ENCODE measurements around the gene HOMER1.
A peak's percentile ranks its signal among the peaks of the same experiment; 100 is the strongest.

Gene HOMER1

DNA sequence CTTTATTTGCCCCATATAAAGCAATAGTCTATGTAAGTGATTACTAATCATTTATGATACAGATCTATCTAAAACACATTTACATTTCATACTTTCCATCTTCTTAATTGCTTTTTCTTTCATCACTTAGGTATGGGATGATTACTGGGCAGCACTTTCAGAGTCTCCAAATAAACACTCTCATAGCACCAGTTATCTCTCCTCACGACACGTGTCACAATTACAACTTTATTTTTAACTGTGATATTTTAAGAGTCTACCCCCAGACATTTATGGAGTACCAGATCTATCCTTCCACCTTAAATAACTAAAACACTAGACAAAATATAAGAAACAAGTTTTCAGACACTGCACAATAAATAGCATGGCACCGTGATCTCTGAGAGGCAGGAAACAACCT is 32.9 kb downstream of the HOMER1 start:
- no peak for DNase-seq (ENCODE audit: low read depth)
- TF ChIP-seq, protein P1, sequence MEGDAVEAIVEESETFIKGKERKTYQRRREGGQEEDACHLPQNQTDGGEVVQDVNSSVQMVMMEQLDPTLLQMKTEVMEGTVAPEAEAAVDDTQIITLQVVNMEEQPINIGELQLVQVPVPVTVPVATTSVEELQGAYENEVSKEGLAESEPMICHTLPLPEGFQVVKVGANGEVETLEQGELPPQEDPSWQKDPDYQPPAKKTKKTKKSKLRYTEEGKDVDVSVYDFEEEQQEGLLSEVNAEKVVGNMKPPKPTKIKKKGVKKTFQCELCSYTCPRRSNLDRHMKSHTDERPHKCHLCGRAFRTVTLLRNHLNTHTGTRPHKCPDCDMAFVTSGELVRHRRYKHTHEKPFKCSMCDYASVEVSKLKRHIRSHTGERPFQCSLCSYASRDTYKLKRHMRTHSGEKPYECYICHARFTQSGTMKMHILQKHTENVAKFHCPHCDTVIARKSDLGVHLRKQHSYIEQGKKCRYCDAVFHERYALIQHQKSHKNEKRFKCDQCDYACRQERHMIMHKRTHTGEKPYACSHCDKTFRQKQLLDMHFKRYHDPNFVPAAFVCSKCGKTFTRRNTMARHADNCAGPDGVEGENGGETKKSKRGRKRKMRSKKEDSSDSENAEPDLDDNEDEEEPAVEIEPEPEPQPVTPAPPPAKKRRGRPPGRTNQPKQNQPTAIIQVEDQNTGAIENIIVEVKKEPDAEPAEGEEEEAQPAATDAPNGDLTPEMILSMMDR (conservative IDR thresholded peaks at IDR 0.05; ENCODE audit: low read depth, low read length): no peak

DNA sequence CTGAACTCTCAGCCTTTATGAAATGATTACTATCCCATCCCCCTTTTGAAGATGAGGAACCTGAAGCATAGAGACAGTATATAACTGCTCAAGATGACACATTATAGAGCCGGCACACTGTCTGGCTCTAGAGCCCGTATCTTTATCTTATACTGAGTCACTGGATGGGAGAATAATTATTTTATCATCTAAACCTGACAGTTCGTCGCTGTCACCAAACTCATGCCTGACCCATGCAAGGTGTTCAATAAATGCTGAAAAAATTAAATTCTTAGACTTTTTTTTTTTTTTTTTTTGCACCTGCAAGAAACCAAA is 38.8 kb downstream of the HOMER1 start:
- TF ChIP-seq, protein P1 (conservative IDR thresholded peaks at IDR 0.05; ENCODE audit: low read depth, low read length): no peak
- no peak for DNase-seq (ENCODE audit: low read depth)
- H3K4me3 ChIP-seq (ENCODE audit: low read length): no peak overlapping the region

More for the DNA sequence above, 32.9 kb downstream of the HOMER1 start:
- no peak overlapping the region for H3K4me3 ChIP-seq (ENCODE audit: low read length)

DNA sequence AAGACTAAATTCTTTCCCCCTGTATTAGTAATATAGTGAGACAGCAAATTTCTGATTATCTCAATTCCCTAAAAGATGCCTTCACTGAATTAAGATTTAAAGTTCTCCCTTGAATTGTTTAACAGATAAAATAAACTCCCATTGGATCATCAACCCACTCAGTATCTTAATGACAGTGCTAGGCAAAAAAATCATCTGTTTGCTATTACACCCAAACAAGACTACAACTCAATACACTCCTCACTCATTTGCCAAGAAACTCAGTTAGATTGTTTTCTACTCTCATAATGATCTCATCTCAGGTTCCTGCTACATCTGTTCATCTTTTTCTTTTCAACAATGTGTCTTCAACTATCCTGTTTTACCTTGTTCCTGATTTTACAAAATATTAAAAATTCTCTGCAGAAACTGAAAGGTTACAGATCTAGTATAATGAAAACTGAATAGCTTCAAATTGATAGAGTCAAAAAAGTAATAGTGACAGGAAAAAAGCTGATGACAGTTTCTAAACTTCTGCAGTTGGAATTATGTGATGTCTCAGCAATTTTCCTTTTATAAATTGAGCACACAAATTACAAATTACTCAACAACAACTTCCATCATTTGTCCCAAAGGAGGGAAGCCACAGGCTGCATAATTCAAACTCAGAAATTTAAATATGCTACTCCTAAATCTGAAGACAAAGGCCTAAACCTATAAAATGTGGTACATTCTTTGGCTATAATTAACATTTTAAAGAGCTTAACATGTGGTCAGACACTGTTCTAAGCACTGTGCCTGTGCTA is 39.4 kb downstream of the HOMER1 start:
- no peak for DNase-seq (ENCODE audit: low read depth)

DNA sequence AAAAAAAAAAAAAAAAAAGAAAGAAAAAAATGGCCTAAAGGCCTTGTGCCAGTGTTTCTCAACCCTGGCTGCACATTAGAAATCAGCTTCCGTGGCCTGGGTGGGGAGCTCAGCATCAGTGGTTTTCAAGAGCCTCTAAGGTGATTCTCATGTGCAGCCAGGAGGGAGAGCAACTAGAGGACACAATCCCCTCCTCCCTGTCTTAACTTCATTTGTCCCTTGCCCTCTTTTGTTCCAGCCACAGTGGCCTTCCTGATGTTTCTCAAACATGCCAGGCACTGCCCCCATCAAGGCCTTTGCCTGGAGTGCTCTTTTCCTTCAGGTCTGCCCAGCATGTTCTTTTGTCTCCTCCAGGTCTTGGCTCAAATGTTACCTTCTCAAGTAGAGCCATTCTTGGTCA is 42.4 kb downstream of the HOMER1 start:
- TF ChIP-seq, protein P1 (conservative IDR thresholded peaks at IDR 0.05; ENCODE audit: low read depth, low read length): no peak
- no peak overlapping the region for H3K4me3 ChIP-seq (ENCODE audit: low read length)
- no peak for DNase-seq (ENCODE audit: low read depth)

More for the DNA sequence above, 39.4 kb downstream of the HOMER1 start:
- TF ChIP-seq, protein P1 (conservative IDR thresholded peaks at IDR 0.05; ENCODE audit: low read depth, low read length): no peak
- H3K4me3 ChIP-seq (ENCODE audit: low read length): no peak overlapping the region

DNA sequence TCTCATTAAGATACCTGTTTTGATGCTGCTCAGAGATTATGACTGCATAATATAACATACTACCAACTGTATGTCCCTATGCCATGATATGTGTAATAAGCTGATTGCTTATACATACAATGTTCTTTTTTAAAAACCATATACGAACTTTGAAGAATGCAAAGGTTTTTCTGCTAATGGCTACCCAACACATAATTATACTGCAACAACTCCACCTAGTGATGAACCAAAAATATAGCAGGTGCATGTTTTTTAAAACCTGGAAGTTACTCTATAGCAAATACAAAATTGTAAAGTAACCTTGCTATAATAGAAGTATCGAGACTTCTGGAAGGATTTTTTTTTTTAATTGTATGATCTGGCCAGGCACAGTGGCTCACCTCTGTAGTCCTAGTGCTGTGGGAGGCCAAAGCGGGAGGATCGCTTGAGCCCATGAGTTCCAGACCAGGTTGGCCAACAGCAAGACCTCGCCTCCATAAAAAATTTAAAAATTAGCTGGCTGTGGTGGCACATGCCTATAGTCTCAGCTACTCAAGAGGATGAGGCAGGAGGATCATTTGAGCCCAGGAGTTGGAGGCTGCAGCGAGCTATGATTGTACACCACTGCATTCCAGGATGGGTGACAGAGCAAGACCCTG is 49.1 kb downstream of the HOMER1 start:
- no peak overlapping the region for H3K4me3 ChIP-seq (ENCODE audit: low read length)
- no peak for DNase-seq (ENCODE audit: low read depth)
- TF ChIP-seq, protein P1 (conservative IDR thresholded peaks at IDR 0.05; ENCODE audit: low read depth, low read length): peak; percentile 58

DNA sequence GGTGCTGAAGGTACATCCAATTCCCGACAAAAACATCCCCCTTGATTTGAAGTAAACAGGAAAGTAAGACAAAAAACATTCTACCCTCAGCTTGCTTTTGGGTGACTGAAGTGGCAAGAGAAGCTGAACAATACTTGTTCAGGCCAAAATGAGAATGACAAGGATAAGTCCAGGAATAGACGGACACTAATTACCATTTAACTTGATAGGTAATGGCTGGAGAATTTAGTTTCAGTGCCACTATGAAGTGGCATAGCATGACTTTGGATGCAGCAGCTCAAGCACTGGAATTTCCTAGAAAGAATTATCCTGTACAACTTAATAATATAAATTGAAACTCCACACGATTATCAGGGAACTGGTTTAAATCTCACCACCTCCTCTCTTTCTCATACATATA is 49.7 kb downstream of the HOMER1 start:
- TF ChIP-seq, protein P1 (conservative IDR thresholded peaks at IDR 0.05; ENCODE audit: low read depth, low read length): no peak
- H3K4me3 ChIP-seq (ENCODE audit: low read length): no peak overlapping the region
- no peak for DNase-seq (ENCODE audit: low read depth)

DNA sequence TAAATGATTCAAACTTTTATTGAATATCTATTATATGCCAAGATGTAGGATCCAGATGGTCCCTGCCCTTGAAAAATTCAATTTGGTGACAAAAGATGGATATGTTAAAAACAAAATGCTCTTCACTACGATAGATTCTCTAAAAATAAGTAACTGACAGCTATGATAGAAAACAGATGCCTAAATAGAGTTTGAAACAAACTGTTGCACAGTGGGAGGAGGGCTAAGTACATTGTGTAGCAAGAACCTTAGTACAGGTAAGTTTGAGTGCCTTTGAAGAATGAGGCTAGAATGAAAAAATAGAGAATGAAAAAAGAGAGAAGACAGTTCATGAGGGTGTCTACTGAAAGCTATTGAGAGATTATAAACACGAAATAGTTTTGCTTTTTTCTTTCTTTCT is 54.3 kb downstream of the HOMER1 start:
- no peak overlapping the region for H3K4me3 ChIP-seq (ENCODE audit: low read length)
- TF ChIP-seq, protein P1 (conservative IDR thresholded peaks at IDR 0.05; ENCODE audit: low read depth, low read length): no peak
- no peak for DNase-seq (ENCODE audit: low read depth)

Data from retinal pigment epithelial cell (primary cell).